GM21576 (cell line): ENCODE measurements around the gene C2orf80.
A peak's percentile ranks its signal among the peaks of the same experiment; 100 is the strongest.
"Not testable (repeated sequence)": the region's sequence is repeated elsewhere in the genome, so short reads cannot be mapped to it uniquely, and the experiment has no call there.

Experiments used
- ATAC-seq: cut with Tn5 transposase; IDR thresholded peaks from one replicate; pipeline ENCODE4 v1.9.1; 2021; ENCODE audit warnings: mild to moderate bottlenecking, moderate library complexity; ENCODE audit not compliant: unreplicated experiment

The C2orf80 gene

GRCh38 chr2:208182835-208183234, 7.0 kb downstream of the C2orf80 start:
- no peak for ATAC-seq

DNA sequence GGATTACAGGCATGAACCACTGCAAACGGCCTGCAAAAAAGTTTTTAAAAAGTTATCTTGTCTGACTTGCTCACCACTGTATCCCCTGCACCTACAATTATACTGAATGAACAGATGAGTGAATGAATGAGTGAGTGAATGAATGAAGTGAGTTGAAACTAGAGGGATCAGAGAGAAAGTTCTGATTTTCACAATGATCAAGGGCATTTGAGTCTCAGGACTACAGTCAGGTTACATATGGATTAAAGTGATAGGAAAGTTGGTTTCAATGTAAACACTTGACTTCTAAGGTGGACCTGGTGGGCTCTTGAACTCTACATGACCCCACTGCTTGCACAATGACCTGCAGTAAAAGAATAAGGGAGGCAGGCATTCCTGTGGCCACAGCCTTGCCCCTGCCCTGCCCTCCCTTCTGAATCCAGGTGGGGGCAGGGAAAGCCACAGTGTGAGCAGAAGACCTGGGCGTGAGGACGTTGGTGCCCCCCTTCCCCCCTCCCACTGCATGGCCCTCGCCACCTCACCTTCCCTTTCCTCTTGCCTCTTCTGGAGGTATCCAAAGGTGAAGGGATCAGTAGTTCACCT, 10.7 kb downstream of the C2orf80 start:
- no peak for ATAC-seq

GRCh38 chr2:208175840-208176153, 14.0 kb downstream of the C2orf80 start:
- no peak for ATAC-seq

GRCh38 chr2:208175069-208175839, 14.6 kb downstream of the C2orf80 start:
- ATAC-seq: peak; percentile 98

- no peak for ATAC-seq
These were observed 15.7 kb downstream of the C2orf80 start for GRCh38 chr2:208174144-208174543.

DNA sequence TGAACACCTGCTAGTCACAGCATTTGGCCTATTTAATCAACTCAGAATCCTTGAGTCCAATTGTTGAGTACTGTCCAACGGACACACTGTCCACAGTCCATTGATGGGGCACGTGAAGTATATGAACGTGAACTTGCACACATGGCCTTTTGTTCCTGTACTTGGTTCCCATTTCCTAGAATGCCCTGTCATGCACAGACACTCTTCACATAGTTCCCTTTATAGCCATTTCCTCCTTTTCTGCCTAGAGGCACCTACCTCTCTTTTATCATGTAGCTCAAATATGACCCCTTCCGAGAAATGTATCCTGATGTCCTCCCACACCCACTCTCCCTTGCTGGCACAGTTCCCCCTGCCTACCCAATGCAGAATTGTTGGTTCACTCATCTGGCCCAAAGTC, 17.7 kb downstream of the C2orf80 start:
- no peak for ATAC-seq

GRCh38 chr2:208164951-208165755, 24.7 kb downstream of the C2orf80 start:
- ATAC-seq: no peak

DNA sequence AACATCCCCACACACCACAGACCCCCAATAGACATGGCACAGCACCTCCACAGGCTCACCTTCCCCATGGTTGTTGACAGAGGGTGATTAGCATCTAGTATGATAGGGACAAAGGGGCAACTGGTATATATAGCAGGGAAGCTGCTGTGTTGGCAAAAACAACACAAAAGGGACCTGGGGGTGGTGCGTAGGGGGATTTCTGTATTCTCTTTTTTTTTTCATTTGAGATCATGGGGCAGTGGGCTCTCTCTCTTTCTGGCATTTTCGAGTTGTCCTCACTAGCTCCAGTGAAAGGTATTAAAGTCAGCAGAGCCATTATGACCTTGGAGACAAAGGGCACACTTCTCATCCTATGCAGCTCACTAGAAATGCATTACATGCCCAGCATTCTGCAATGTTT, 26.3 kb downstream of the C2orf80 start, which contains the start of gene CRYGA:
Gene CRYGA, minus strand, starts transcription at position 101 of the 400 bp plus-strand sequence. Its CDS starts 33 bp downstream, at position 68.
- no peak for ATAC-seq

DNA sequence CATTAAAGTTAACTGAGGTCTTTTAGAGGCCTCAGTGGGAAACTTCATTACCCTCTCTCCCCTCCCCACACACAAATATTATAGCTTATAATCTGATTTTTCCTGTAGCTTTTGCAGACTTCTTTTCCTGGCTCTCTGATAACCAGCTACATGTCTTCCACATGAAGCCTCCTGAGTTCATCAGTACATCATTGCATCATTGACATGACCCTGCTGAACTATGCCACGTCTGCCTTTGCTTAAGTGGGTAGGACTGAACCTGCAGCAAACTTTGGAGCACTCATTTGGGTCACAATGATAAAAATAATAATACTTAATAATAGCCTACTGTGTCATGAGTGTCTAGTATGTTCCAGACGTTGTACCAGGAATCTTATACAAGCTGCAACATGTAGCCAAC, 33.4 kb downstream of the C2orf80 start:
- ATAC-seq: no peak

DNA sequence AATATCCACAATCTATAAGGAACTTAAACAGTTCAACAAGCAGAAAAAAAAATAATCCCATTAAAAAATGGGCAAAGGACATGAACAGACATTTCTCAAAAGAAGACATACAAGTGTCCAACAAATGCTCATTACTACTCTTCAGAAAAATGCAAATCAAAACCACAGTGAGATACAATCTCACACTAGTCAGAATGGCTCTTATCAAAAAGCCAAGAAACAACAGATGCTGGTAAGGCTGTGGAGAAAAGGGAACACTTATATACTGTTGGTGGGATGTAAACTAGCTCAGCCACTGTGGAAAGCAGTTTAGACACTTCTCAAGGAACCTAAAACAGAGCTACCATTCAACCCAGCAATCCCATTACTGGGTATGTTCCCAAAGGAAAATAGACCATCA, 36.7 kb downstream of the C2orf80 start:
- ATAC-seq: no peak

DNA sequence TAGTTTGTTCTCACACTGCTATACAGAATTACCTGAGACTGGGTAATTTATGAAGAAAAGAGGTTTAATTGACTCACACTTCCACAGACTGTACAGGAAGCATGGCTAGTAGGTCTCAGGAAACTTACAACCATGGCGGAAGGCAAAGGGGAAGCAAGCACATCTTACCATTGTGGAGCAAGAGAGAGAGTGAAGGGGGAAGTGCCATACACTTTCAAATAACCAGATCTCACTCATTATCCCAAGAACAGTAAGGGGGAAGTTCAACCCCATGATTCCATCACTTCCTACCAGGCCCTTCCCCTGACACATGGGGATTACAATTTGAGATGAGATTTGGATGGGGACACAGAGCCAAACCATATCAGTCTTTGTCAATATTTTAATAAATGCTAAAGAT, 38.9 kb downstream of the C2orf80 start:
- no peak for ATAC-seq

DNA sequence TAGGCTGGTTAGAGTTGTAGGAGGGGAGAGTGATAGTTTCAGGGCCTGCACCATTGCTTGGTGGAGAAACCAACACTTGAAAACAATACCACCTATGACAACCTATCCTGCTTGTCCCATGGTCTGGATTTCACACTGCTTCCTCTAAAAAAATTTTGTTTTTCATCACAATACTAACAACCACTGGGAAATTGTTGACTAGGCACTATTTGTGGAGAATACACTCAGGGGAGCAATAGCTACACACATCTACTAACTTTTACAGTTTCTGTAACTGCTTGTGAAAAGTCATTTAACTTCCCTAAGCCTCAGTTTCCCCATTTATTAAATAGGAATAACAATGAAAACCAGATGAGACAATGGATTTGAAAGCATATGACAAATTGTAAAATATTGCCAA, 39.7 kb downstream of the C2orf80 start:
- ATAC-seq: no peak

DNA sequence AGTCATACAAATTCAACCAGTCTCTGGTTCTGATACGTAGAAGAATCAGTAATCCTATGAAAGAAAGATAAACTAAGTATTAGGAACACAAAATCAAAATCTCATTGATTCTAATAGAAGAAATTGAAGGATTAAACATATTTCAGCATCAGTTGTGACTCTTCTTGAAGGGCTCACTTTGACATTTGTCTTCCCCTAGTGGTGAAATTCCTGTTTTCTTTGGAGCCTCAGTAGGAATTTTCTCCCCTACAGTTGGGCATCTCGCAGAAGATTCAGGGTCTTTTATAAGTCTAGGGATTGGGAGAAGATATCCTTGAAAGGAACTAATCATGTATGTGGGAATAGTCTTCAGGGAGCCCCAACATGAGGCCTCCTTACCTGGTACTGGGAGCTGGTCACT, 41.0 kb downstream of the C2orf80 start:
- no peak for ATAC-seq

- ATAC-seq: no peak
These were observed 42.1 kb downstream of the C2orf80 start for GRCh38 chr2:208147759-208148158.

DNA sequence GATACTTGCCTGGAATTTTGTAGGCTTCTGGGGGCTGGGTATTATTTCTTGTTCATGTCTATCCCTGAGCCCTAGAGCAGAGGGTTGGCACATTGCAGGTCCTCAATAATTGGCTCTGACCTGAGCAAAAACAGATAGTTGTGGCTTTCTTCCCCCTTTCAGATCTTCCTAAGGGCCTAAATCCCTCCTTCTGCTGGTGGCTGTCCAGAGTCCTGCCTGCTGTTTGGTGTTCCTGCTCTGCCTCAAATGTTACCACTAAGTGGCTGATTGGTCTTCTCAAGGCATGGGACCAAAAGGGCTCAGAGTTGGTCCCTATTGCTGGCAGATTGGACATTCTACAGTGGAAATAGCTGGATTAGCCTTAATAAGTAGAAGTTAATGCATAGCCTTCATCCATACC, 42.8 kb downstream of the C2orf80 start:
- ATAC-seq: no peak

DNA sequence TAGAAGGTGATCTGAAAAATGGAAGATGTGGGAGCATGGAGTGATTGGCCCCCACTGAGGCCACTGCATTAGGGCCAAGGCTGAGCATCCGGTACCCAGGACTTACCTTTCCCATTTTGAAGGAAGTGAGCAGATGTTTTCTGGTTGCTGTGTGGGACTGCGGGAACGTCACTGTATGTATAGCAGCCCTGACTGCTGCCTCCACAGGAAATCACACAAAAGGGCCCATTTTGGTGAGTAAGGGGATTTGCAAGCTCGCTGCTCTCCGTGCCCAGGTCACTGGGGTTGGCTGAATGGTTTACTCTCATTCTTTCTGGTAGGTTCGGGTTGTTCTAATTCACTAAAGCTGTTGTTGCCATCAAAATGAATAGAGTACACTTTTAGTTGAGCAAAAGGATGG, 43.8 kb downstream of the C2orf80 start, which contains the start of gene CRYGB:
Gene CRYGB, minus strand, starts transcription at position 153 of the 400 bp plus-strand sequence. Its CDS starts 38 bp downstream, at position 115.
- ATAC-seq: no peak

DNA sequence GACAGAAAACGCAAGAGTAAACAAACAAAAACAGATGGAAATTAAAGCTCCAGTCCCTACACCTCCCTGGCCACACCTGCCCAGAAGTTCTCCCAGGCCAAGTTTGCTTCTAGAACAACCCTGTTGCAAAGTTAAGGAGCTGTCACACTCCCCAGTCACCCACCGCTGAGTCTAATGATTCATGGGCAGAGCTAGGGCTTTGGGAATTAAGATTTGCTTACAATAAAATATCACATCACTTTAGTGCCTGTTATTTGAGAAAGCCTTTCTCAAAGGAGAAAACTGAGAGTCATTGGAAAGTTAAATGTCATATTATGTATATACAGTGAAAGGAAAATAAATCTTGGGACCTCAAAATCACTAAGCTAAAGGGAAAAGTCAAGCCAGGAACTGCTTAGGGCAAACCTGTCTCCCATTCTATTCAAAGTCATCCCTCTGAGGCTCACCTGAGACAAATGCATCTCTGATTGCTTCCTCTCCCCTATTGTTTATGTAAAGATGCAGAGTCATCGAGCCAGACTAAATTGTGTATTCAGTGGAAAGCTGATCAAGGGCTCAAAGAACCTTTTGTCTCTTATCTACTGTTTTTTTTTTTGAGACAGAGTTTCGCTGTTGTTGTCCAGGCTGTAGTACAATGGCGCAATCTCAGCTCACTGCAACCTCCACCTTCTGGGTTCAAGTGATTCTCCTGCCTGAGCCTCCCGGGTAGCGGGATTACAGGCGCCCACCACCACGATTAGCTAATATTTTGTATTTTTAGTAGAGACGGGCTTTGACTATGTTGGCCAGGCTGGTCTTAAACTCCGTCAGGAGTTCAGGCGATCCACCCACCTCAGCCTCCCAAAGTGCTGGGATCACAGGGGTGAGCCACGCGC, 46.7 kb downstream of the C2orf80 start:
- no peak for ATAC-seq

- ATAC-seq: no peak
These were observed 47.4 kb downstream of the C2orf80 start for GRCh38 chr2:208142240-208142924.

DNA sequence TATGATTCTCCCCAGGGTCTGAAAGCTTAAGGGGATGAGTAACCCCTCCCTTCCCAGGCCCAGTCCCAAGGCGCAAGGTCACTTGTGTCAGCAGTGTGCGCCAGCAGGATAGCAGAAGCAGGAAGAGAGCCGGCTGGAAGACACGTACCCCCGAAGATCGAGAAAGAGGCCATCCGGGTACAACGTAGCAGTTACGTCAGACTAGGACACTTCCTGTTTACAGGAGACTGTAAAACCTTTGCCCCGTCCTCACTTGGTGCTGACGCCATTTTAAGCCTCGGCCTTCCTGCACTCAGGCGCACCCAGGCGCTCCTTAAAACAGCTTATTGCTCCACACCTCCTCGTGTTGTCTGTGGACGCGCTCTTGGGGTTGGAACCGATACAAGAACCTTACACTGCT, 50.4 kb downstream of the C2orf80 start:
- ATAC-seq: no peak

DNA sequence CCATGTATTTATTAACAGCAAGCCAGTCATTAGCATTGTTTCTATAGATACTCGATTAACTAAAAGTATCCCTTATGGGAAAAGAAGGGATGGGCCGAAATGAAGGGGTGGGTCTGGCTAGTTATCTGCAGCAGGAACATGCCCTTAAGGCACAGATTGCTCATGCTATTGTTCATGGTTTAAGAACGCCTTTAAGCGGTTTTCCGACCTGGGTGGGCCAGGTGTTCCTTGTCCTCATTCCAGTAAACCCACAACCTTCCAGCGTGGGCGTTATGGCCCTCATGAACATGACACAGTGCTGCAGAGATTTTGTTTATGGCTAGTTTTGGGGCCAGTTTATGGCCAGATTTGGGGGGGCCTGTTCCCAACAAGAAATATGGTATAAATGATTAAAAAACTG, 51.5 kb downstream of the C2orf80 start:
- ATAC-seq: not testable (repeated sequence)
